ENCODE data around the gene VASN.

DNA sequence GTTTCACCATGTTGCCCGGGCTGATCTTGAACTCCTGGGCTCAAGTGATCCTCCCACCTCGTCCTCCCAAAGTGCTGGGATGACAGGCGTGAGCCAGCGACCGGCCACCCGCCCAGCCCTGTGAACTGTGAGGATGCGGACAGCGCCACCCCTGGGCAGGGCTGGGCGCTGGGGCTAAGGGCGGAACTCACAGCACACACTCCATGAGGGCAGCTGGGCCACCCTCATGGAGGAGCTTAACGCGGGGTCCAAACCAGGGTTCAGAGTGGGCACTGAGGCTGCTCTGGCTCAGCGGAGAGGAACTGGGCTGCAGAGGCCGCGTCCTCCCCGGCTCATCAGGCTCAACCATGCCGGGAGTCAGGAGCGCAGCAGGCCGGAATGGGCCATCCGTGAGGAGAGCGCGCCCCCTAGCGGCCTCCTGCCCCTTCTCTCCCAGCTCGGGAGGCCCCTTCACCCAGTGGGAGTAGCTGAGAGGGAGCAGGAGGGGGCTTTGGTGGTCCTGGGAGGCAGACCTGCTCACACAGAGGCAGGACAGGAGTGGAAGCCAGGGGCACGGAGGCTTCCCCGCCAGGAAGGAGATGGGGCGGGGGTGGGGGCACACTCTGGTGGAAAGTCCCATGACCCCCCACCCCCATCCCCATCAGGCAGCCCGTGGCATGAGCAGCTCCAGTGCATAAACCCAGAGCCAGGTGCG is 30.9 kb downstream of the VASN start:
- TF ChIP-seq POLR2A (IDR thresholded peaks at IDR 0.05), result no peak
- TF ChIP-seq, protein P1, sequence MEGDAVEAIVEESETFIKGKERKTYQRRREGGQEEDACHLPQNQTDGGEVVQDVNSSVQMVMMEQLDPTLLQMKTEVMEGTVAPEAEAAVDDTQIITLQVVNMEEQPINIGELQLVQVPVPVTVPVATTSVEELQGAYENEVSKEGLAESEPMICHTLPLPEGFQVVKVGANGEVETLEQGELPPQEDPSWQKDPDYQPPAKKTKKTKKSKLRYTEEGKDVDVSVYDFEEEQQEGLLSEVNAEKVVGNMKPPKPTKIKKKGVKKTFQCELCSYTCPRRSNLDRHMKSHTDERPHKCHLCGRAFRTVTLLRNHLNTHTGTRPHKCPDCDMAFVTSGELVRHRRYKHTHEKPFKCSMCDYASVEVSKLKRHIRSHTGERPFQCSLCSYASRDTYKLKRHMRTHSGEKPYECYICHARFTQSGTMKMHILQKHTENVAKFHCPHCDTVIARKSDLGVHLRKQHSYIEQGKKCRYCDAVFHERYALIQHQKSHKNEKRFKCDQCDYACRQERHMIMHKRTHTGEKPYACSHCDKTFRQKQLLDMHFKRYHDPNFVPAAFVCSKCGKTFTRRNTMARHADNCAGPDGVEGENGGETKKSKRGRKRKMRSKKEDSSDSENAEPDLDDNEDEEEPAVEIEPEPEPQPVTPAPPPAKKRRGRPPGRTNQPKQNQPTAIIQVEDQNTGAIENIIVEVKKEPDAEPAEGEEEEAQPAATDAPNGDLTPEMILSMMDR (IDR thresholded peaks at IDR 0.05), result peak; percentile 89 to 95 (median 92)

Measured in body of pancreas (tissue), 4 donors.